GM12873 (cell line): ENCODE results near the gene EFL1.

Source experiments
- TF ChIP-seq, protein P1 (sequence below): IDR thresholded peaks from 2 replicates; pipeline ENCODE4 v1.5.1; 2012; ENCODE audit warnings: low read depth, mild to moderate bottlenecking, moderate library complexity, low read length, control low read depth; ENCODE audit not compliant: insufficient read depth; ENCODE audit errors: missing control alignments

Gene EFL1

GRCh38 chr15:82122746-82123400 is 139.7 kb downstream of the EFL1 start:
- TF ChIP-seq, protein P1, sequence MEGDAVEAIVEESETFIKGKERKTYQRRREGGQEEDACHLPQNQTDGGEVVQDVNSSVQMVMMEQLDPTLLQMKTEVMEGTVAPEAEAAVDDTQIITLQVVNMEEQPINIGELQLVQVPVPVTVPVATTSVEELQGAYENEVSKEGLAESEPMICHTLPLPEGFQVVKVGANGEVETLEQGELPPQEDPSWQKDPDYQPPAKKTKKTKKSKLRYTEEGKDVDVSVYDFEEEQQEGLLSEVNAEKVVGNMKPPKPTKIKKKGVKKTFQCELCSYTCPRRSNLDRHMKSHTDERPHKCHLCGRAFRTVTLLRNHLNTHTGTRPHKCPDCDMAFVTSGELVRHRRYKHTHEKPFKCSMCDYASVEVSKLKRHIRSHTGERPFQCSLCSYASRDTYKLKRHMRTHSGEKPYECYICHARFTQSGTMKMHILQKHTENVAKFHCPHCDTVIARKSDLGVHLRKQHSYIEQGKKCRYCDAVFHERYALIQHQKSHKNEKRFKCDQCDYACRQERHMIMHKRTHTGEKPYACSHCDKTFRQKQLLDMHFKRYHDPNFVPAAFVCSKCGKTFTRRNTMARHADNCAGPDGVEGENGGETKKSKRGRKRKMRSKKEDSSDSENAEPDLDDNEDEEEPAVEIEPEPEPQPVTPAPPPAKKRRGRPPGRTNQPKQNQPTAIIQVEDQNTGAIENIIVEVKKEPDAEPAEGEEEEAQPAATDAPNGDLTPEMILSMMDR = no peak

GRCh38 chr15:82118040-82118439 is 144.5 kb downstream of the EFL1 start:
- TF ChIP-seq, protein P1 = no peak

- TF ChIP-seq, protein P1 = no peak
These were observed 145.2 kb downstream of the EFL1 start for GRCh38 chr15:82117296-82117695.

DNA sequence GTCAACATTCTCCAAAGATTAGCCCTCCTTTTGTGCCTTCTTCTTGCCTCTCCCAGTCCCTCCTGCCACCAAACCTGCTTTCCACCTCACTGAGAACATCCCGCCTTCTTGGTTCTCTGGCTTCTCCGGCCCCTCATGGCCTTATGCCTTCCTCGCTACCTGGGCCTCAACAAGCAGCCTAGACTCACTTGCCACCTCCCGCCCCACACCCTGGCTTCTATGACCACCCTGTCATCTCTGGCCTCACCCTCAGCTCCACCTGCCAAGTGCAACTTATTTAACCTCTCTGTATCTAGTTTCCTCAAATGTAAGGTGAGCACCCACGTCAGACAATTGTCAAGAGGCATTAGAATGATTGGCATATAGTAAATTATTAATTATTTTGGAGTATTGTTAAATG is 147.9 kb downstream of the EFL1 start:
- TF ChIP-seq, protein P1 = no peak

DNA sequence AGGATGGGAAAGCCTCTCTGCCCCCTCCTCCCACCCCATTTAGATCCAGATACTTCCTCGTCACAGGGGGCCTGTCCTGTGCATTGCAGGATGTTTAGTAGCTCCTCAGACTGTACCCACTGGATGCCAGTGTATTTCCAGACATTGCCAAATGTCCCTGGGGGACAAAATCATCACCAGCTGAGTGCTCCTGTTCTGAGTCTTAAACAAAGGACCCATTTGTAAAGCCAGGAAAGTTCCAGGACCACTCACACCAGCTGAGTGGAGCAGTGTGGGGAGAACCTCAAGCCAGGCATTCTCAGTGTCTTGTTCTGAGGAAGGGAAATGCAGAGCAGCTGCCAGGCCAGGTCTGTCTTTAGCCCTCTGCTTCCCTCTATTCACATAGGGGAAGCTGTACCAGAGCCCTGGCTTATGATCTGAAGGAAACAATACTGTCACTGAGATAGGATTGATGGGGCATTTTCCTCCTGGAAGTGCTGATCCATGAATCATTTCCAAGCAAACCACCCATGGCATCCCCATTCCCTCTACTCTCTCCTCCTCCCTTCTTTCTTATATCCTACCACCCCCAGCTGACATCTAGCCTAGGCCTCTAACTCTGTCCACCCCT is 149.3 kb downstream of the EFL1 start:
- TF ChIP-seq, protein P1 = no peak

DNA sequence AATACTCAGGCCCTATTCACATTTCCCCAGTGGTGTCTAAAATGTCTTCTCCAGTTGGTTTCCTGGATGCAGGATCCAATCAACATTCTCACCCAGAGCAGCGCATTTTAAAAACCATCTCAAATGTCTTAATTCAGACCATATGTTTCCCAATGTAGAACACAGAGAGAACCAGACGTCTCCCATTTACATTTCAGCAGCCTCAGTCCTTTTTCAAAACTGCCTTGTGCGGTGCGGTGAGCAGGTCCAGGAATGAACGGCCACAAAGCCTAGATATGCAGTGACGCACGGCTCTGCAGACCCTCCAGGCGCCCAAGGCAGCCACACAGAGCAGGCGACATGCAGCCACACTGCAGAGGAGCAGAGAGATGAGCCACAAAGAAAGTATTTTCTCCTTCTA is 150.6 kb downstream of the EFL1 start:
- TF ChIP-seq, protein P1 = no peak

DNA sequence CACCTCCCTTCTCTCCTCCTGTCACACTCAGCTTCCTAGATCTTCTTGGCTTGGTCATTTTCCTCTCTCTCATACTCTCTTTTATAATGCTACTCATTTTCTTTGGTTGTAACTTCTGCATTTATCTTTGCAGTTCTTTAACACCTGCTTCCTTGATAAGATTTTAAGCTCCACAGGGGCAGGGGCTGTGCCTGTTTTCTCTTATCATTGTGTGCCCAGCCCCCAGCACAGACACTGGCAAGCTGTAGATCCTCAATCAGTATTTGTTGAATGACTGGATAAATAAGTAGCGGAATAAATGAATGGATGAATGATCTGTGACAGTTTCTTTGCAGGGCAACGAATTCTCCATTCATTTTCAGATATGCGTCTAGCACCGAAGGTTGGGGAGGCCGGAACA is 152.4 kb downstream of the EFL1 start:
- TF ChIP-seq, protein P1 = no peak
